DMS 273 (cell line): Measurements from ENCODE around the gene GJC2.
A peak's percentile ranks its signal among the peaks of the same experiment; 100 is the strongest.

ENCODE experiments used
- DNase-seq: peaks from one replicate; lab custom pipeline; 2025; ENCODE audit not compliant: unreplicated experiment; lab: John Stamatoyannopoulos, UW

Gene GJC2

GRCh38 chr1:228144193-228144992 is 5.3 kb upstream of the GJC2 start:
- DNase-seq = no peak

GRCh38 chr1:228144993-228145343 is 4.8 kb upstream of the GJC2 start:
- DNase-seq = no peak

GRCh38 chr1:228145463-228146416 is 4.0 kb upstream of the GJC2 start:
- DNase-seq = no peak

GRCh38 chr1:228146417-228147150 is 3.1 kb upstream of the GJC2 start:
- DNase-seq = no peak

GRCh38 chr1:228147151-228147693 is 2.5 kb upstream of the GJC2 start:
- no peak for DNase-seq

GRCh38 chr1:228147768-228148167 is 2.0 kb upstream of the GJC2 start:
- no peak for DNase-seq

GRCh38 chr1:228148196-228148861 is 1.4 kb upstream of the GJC2 start:
- peak; percentile 33 for DNase-seq

GRCh38 chr1:228148935-228149405 is 760 bp upstream of the GJC2 start:
- DNase-seq = peak; percentile 62

- peak; percentile 43 for DNase-seq
Observed at GRCh38 chr1:228150120-228150460, 360 bp downstream of the GJC2 start.

- DNase-seq = peak; percentile 69
Observed at GRCh38 chr1:228150461-228151179, 890 bp downstream of the GJC2 start.

GRCh38 chr1:228151180-228151925 is 1.6 kb downstream of the GJC2 start:
- DNase-seq = no peak

GRCh38 chr1:228152097-228152917 is 2.6 kb downstream of the GJC2 start:
- no peak for DNase-seq

- DNase-seq = no peak
Observed at GRCh38 chr1:228152918-228153258, 3.2 kb downstream of the GJC2 start.

GRCh38 chr1:228154021-228154669 is 4.4 kb downstream of the GJC2 start:
- DNase-seq = no peak

- DNase-seq = no peak
Observed at GRCh38 chr1:228154670-228155571, 5.2 kb downstream of the GJC2 start.

- DNase-seq = no peak
Observed at GRCh38 chr1:228155596-228156514, 6.1 kb downstream of the GJC2 start.
